Activated CD8-positive, alpha-beta memory T cell treated with anti-CD3 and anti-CD28 coated beads for 4 hours (primary cell): Measurements from ENCODE around the gene MAGEB4.
"Not testable (repeated sequence)": the region's sequence is repeated elsewhere in the genome, so short reads cannot be mapped to it uniquely, and the experiment has no call there.

Experiments
- DNase-seq, 2 donors: peaks; one replicate each; pipeline ENCODE4 v3.0.0-alpha.2; 2020; ENCODE audit warnings: low read depth in 2 of 2

Gene MAGEB4

GRCh38 chrX:30241724-30242415, at the start of gene MAGEB4:
TSS of gene MAGEB4 (plus strand) at chrX:30242000. CDS start at chrX:30242136, 136 bp downstream.
- no peak for DNase-seq

DNA sequence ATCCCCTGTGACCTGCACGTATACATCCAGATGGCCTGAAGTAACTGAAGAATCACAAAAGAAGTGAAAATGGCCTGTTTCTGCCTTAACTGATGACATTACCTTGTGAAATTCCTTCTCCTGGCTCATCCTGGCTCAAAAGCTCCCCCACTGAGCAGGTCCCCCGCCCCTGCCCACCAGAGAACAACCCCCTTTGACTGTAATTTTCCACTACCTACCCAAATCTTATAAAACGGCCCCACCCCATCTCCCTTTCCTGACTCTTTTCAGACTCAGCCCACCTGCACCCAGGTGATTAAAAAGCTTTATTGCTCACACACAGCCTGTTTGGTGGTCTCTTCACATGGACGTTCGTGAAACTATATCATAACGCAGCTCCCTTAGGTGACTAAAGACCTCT, 47.9 kb upstream of the MAGEB4 start:
- not testable (repeated sequence) for DNase-seq

- no peak for DNase-seq
Measured at GRCh38 chrX:30196322-30196721, 45.5 kb upstream of the MAGEB4 start.

- no peak for DNase-seq
Measured at GRCh38 chrX:30212172-30212571, 29.6 kb upstream of the MAGEB4 start.

DNA sequence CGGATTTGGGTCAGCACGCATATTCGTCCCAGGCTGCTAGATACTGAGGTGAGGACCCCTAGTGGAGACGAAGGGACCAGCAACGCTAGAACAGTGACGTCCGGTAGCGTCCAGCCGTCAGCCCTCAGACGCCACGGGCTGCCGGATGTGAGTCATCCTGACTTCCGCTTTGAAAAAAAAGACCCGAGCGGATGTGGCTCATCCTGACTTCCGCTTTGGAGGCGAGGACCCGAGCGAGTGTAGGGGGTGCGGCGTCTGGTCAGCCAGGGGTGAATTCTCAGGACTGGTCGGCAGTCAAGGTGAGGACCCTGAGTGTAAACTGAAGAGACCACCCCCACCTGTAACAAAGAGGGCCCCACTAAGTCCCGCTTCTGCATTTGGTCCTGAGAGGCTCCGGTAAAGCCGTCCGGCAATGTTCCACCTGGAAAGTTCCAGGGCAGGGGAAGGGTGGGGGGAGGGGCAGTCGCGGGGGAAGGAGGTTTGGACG, 26.4 kb upstream of the MAGEB4 start, which contains the start of gene MAGEB2:
Gene MAGEB2, plus strand, starts transcription at position 207 of the 487 bp plus-strand sequence. CDS start 3,018 bp downstream, outside the sequence.
- DNase-seq = no peak

DNA sequence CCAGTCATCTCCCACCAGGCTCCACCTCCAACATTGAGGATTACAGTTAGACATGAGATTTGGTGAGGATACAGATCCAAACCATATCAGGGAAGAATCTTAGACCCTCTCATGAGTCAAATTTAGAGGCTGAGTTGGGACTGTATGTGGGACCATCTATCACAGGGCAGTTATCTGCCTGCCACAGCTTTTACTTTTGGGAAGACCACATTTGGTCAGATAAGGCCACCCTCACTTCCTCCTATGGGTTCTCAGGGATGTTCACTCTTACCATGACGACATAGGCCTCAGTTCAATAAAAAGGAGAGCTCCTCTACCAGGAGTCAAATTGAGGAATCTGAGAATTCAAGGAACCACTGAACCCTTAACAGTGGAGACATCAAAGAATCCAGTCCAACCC, 24.3 kb upstream of the MAGEB4 start:
- DNase-seq = no peak

GRCh38 chrX:30219372-30219771, 22.4 kb upstream of the MAGEB4 start:
- DNase-seq = no peak

- no peak for DNase-seq
Measured at GRCh38 chrX:30220661-30221060, 21.1 kb upstream of the MAGEB4 start.

- no peak for DNase-seq
Measured at GRCh38 chrX:30224536-30224935, 17.3 kb upstream of the MAGEB4 start.

GRCh38 chrX:30228526-30228925, 13.3 kb upstream of the MAGEB4 start:
- DNase-seq = no peak

DNA sequence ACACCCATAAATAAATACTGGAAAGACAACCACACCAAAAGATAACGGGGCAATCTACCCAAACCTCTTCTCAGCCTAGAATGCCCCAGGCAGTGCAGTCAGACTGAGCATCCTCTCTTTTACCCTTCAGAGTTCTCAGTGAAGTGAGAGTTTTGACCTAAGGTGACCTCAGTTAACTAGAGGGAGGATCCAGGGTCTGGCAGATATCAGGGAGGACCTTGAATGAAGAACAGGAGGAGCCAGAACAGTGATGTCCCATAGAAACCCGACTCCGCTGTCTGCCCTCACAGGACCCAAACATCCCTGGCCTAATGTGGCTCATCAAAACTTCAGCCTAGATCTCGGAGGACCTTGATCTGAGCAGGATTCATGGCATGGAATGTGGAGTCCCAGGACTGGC, 11.4 kb upstream of the MAGEB4 start, which contains the start of gene MAGEB3:
Gene MAGEB3, plus strand, starts transcription at position 263 of the 400 bp plus-strand sequence. CDS start 5,268 bp downstream, outside the sequence.
- no peak for DNase-seq

- no peak for DNase-seq
Measured at GRCh38 chrX:30246769-30247489, 5.1 kb downstream of the MAGEB4 start, which contains the start of gene MAGEB1. TSS of gene MAGEB1 (plus strand) at chrX:30247146. CDS start at chrX:30250494, 3,348 bp downstream.

GRCh38 chrX:30248854-30249253, 7.1 kb downstream of the MAGEB4 start:
- DNase-seq = no peak

GRCh38 chrX:30253257-30253656, 11.5 kb downstream of the MAGEB4 start:
- no peak for DNase-seq

- no peak for DNase-seq
Measured at GRCh38 chrX:30259927-30260326, 18.1 kb downstream of the MAGEB4 start.

GRCh38 chrX:30261012-30261411, 19.2 kb downstream of the MAGEB4 start:
- no peak for DNase-seq

DNA sequence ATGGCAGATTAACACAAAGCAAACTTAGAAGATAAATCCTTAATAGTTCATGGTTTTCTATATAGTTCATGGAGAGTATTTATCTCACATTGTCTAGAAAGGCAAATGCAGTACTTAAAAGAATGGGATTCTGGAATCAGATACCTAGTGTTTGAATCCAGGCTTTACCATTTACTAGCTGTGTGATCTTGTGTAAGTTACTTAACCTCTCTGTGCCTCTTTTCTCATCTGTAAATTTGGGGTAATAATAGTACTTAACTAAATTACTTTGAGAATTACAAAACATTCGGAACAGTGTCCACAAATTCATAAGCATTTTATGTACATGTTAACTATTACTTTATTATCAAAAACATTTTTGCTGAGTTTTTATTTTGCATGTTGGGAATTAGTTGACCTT, 21.0 kb downstream of the MAGEB4 start:
- no peak for DNase-seq

GRCh38 chrX:30270639-30271038, 28.8 kb downstream of the MAGEB4 start:
- DNase-seq = no peak

- no peak for DNase-seq
Measured at GRCh38 chrX:30275498-30275897, 33.7 kb downstream of the MAGEB4 start.

DNA sequence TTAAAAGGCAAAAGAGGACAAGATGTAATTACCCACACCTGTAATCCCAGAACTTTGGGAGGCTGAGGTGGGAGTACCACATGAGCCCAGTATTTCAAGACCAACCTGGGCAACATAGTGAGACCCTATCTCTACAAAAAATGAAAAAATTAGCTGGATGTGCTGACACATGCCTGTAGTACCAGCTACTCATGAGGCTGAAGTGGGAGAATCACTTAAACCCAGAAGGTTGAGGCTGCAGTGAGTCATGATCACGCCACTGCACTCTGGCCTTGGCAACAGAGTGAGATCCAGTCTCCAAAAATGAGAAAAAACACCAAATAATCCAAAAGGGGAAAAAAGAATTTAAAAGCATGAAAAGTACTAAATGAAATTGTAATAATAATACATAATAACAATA, 36.6 kb downstream of the MAGEB4 start:
- no peak for DNase-seq

DNA sequence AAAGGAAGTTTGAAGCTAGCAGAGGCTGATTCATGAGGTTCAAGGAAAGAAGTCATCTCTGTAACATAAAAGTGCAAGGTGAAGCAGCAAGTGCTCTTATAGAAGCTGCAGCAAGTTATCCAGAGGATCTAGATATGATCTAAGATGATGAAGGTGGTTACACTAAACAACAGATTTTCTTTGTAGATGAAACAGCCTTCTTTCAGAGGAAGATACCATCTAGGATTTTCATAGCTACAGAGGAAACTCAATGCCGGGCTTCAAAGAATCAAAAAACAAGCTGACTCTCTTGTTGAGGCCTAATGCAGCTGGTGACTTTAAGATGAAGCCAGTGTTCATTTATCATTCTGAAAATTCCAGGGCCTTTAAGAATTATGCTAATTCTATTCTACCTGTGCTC, 38.6 kb downstream of the MAGEB4 start:
- no peak for DNase-seq

GRCh38 chrX:30282527-30282926, 40.7 kb downstream of the MAGEB4 start:
- no peak for DNase-seq
